SK-N-SH (cell line): Measurements from ENCODE around the gene PRRT1. TPM values are rescaled to one million over a fixed set of nuclear protein-coding genes. Genes with fewer than 3 reads are reported as not detected.

ENCODE experiments used
- CTCF ChIA-PET: fragments of 300-600, 350-600 bp; formaldehyde crosslinking; extraction: SDS; loops from one replicate; lab custom pipeline; 2021; lab: Yijun Ruan, JAX
- POLR2A ChIA-PET: fragments of 350-600 bp; sonication (Branson Sonifier 250); formaldehyde crosslinking; extraction: SDS; loops from one replicate; lab custom pipeline; 2020; ENCODE audit warnings: antibody characterized with exemption, inconsistent platforms; lab: Yijun Ruan, JAX
- DNase-seq: peaks from one replicate; pipeline ENCODE4 v3.0.0; 2012
- H2AFZ ChIP-seq: fragments of 200-600 bp; sonication (generic); 2 replicates; pipeline ENCODE4 v1.8.1; 2016; ENCODE audit warnings: antibody characterized with exemption, mild to moderate bottlenecking, low read depth
- H3F3A ChIP-seq: fragments of 200-600 bp; sonication (generic); replicated peaks from 2 replicates; pipeline ENCODE3; 2016; ENCODE audit warnings: antibody characterized with exemption, mild to moderate bottlenecking; ENCODE audit not compliant: insufficient read depth
- H3K27ac ChIP-seq, 2 experiments: fragments of 200-500 bp in 1 of 2; fragments of 200-600 bp in 1 of 2; sonication (Bioruptor generic) in 1 of 2; sonication (generic), shearing (Covaris generic) in 1 of 2; 2 replicates each; pipeline versions ENCODE4 v1.5.1 to v1.6.1; 2014 to 2016; ENCODE audit warnings: low read depth in 2 of 2, inconsistent platforms in 1 of 2, low read length in 1 of 2, mild to moderate bottlenecking in 1 of 2, mixed read lengths in 1 of 2
- H3K27me3 ChIP-seq: fragments of 200-600 bp; sonication (generic), shearing (Covaris generic); 2 replicates; pipeline ENCODE4 v1.6.1; 2016; ENCODE audit warnings: mixed run types; ENCODE audit not compliant: insufficient read depth
- H3K36me3 ChIP-seq, 2 experiments: fragments of 200-500 bp in 1 of 2; fragments of 200-600 bp in 1 of 2; sonication (Bioruptor generic) in 1 of 2; sonication (generic) in 1 of 2; replicated peaks in 1 of 2; 2 replicates each; pipeline versions ENCODE3 to v1.5.1; 2014 to 2016; ENCODE audit warnings: low read length in 1 of 2, mild to moderate bottlenecking in 1 of 2; ENCODE audit not compliant: insufficient read depth in 2 of 2, control insufficient read depth in 1 of 2
- H3K4me1 ChIP-seq, 2 experiments: fragments of 200-500 bp in 1 of 2; fragments of 200-600 bp in 1 of 2; sonication (Bioruptor generic) in 1 of 2; sonication (generic), shearing (Covaris generic) in 1 of 2; 2 replicates each; pipeline versions ENCODE4 v1.5.1 to v1.6.1; 2014 to 2016; ENCODE audit warnings: low read depth in 1 of 2, low read length in 1 of 2, mixed run types in 1 of 2; ENCODE audit not compliant: insufficient read depth in 2 of 2, control insufficient read depth in 1 of 2
- H3K4me2 ChIP-seq: fragments of 200-600 bp; sonication (generic), shearing (Covaris generic); 2 replicates; pipeline ENCODE4 v1.6.1; 2017; ENCODE audit warnings: mixed run types
- H3K4me3 ChIP-seq, 2 experiments: fragments of 200-500 bp in 1 of 2; fragments of 200-600 bp in 1 of 2; sonication (Bioruptor generic) in 1 of 2; sonication (generic), shearing (Covaris generic) in 1 of 2; 2 replicates each; pipeline versions ENCODE4 v1.5.1 to v1.8.1; 2014 to 2016; ENCODE audit warnings: low read depth in 2 of 2, inconsistent platforms in 1 of 2, low read length in 1 of 2, mild to moderate bottlenecking in 1 of 2, mixed read lengths in 1 of 2, moderate library complexity in 1 of 2
- H3K79me2 ChIP-seq: fragments of 200-600 bp; sonication (generic); 2 replicates; pipeline ENCODE4 v1.8.1; 2017; ENCODE audit warnings: mild to moderate bottlenecking; ENCODE audit not compliant: insufficient read depth
- H3K9ac ChIP-seq: fragments of 200-600 bp; sonication (generic); 2 replicates; pipeline ENCODE4 v1.6.1; 2017; ENCODE audit warnings: mixed run types
- H3K9me2 ChIP-seq: fragments of 200-600 bp; sonication (generic); 2 replicates; pipeline ENCODE4 v1.6.1; 2017; ENCODE audit warnings: mixed run types
- H3K9me3 ChIP-seq: fragments of 200-600 bp; sonication (generic); 2 replicates; pipeline ENCODE4 v1.6.1; 2017; ENCODE audit warnings: mixed run types, mild to moderate bottlenecking, moderate library complexity
- H4K20me1 ChIP-seq: fragments of 200-600 bp; sonication (generic); 2 replicates; pipeline ENCODE4 v1.6.1; 2017; ENCODE audit warnings: mild to moderate bottlenecking, mixed run types; ENCODE audit not compliant: insufficient read depth
- ELF1 ChIP-seq: IDR thresholded peaks from 2 replicates; pipeline ENCODE4 v1.4.0; 2012
- EP300 ChIP-seq, 2 experiments: IDR thresholded peaks; 2 replicates each; pipeline versions ENCODE4 v1.4.0 to v1.6.1; 2012; ENCODE audit warnings: borderline replicate concordance in 1 of 2, low read depth in 1 of 2, low read length in 1 of 2
- FOSL2 ChIP-seq: IDR thresholded peaks from 2 replicates; pipeline ENCODE4 v1.4.0; 2012; ENCODE audit warnings: low read depth, mild to moderate bottlenecking, moderate library complexity, borderline replicate concordance
- GATA2 ChIP-seq: sonication (generic); formaldehyde crosslinking; IDR thresholded peaks from 2 replicates; pipeline ENCODE4 v1.5.0; 2020; ENCODE audit warnings: mild to moderate bottlenecking, missing genetic modification reagents
- IRF3 ChIP-seq: fragments of 150-350 bp; IDR thresholded peaks from 2 replicates; pipeline ENCODE4 v1.6.1; 2016; ENCODE audit warnings: mild to moderate bottlenecking, low read depth, low read length
- MEF2A ChIP-seq: IDR thresholded peaks from 2 replicates; pipeline ENCODE4 v1.4.0; 2012; ENCODE audit warnings: low read depth, borderline replicate concordance
- NFIC ChIP-seq: IDR thresholded peaks from 2 replicates; pipeline ENCODE4 v1.4.0; 2012; ENCODE audit warnings: borderline replicate concordance
- POLR2AphosphoS5 ChIP-seq: IDR thresholded peaks from 2 replicates; pipeline ENCODE4 v1.6.1; 2012; ENCODE audit warnings: low read depth, low read length
- RAD21 ChIP-seq: IDR thresholded peaks from 2 replicates; pipeline ENCODE4 v1.6.1; 2012; ENCODE audit warnings: mild to moderate bottlenecking, low read length
- REST ChIP-seq: IDR thresholded peaks from 2 replicates; pipeline ENCODE4 v1.6.1; 2012; ENCODE audit warnings: mild to moderate bottlenecking, low read depth, low read length, moderate library complexity
- RXRA ChIP-seq: IDR thresholded peaks from 2 replicates; pipeline ENCODE4 v1.4.0; 2012; ENCODE audit warnings: low read depth, mild to moderate bottlenecking, borderline replicate concordance
- SMC3 ChIP-seq: IDR thresholded peaks from 2 replicates; pipeline ENCODE4 v1.6.1; 2012; ENCODE audit warnings: low read depth, low read length, improper control_type of control experiment
- TAF1 ChIP-seq: IDR thresholded peaks from 2 replicates; pipeline ENCODE4 v1.6.1; 2012; ENCODE audit warnings: low read depth, mild to moderate bottlenecking, low read length, moderate library complexity, borderline replicate concordance
- WGBS: methylation state at CpG from one replicate; pipeline ENCODE4 v1.1.6; 2017; ENCODE audit warnings: low lambda C conversion rate; 5-methylcytosine and 5-hydroxymethylcytosine counted together
- polyA plus RNA-seq, 3 experiments: library from polyadenylated mRNA; depleted of rRNA; stranded (reverse); fragments of >200 nt; gene quantifications; 2 replicates each; pipeline ENCODE4 v1.2.3, GENCODE V29; 2012
- TF ChIP-seq, protein P1 (sequence below): IDR thresholded peaks from 2 replicates; pipeline ENCODE4 v1.4.0; 2012; ENCODE audit warnings: low read depth
- TF ChIP-seq, protein P2 (sequence below): IDR thresholded peaks from 2 replicates; pipeline ENCODE4; 2012

The PRRT1 gene
- polyA plus RNA-seq, 1 of the 3 experiments (the other 2 are of a cell fraction): 1.5 TPM

- peak in 1 of 2 experiments; percentile 21; a peak in 1 of 4 replicates for TF ChIP-seq EP300 (IDR thresholded peaks at IDR 0.05; ENCODE audit: borderline replicate concordance in 1 of 2, low read depth in 1 of 2, low read length in 1 of 2)
- TF ChIP-seq TAF1: no peak
- TF ChIP-seq, protein P1, sequence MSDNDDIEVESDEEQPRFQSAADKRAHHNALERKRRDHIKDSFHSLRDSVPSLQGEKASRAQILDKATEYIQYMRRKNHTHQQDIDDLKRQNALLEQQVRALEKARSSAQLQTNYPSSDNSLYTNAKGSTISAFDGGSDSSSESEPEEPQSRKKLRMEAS: no peak
- TF ChIP-seq IRF3: no peak
- no peak for TF ChIP-seq GATA2 (CRISPR knock-in tag)
- TF ChIP-seq RAD21: no peak
- no peak for TF ChIP-seq SMC3
These were observed 38.5 kb upstream of the PRRT1 start, which contains the start of gene PBX2 (continued) for GRCh38 chr6:32190054-32190851.

DNA sequence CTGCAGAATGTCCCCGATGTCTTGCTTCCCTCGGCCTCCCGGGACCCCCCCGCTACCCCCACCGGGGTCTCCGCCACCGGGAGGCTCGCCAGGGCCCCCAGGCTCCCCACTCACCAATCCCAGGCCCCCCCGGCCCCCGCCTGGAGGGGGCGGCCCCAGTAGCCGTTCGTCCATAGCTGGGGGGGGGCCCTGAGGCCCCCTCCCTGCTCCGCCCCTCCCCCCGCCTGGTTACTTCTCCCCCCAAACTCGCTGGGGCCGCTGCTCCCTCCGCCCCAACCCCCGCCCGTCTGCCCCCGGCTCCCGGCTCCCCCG, 38.0 kb upstream of the PRRT1 start:
- H3K27ac ChIP-seq: peak overlapping the region; percentile 77 to 81
- H3K79me2 ChIP-seq: peaks cover 21% of the 10 kb centered on the region

More for the DNA sequence above, 38.0 kb upstream of the PRRT1 start:
- WGBS: 0% methylated on average over 5 of the region's 23 CpGs
- no peaks in the 10 kb centered on the region for H3K27me3 ChIP-seq
- peak overlapping the region; percentile 78 for H3K9ac ChIP-seq
- TF ChIP-seq FOSL2 (no peak), POLR2AphosphoS5 (no peak), MEF2A (no peak), REST (no peak), NFIC (no peak), ELF1 (no peak), RXRA (no peak)
- TF ChIP-seq, protein P2, sequence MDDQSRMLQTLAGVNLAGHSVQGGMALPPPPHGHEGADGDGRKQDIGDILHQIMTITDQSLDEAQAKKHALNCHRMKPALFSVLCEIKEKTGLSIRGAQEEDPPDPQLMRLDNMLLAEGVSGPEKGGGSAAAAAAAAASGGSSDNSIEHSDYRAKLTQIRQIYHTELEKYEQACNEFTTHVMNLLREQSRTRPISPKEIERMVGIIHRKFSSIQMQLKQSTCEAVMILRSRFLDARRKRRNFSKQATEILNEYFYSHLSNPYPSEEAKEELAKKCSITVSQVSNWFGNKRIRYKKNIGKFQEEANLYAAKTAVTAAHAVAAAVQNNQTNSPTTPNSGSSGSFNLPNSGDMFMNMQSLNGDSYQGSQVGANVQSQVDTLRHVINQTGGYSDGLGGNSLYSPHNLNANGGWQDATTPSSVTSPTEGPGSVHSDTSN: no peak
- TF ChIP-seq, all 33 proteins: peak for 0
- ChIA-PET CTCF (interaction anchor here (0.6 to 2.2 kb wide), 5 partner anchors 8 to 643 kb away, joined by 3 to 7 read pairs (median 3); partner anchors contain the start of genes ATP6V1G2 and EHMT2), POLR2A (interaction anchor here (3.1 kb wide), 1 partner anchor 12 kb away, joined by 22 read pairs; the partner anchor contains the start of gene RNF5)
- peaks cover 25% of the 10 kb centered on the region for H3F3A ChIP-seq
- no peaks in the 10 kb centered on the region for H3K9me2 ChIP-seq
- H2AFZ ChIP-seq: no peak overlapping the region
- H3K4me2 ChIP-seq: peak overlapping the region; percentile 92
- no peaks in the 10 kb centered on the region for H4K20me1 ChIP-seq
- peaks cover 8 to 17% of the 10 kb centered on the region in 2 experiments for H3K36me3 ChIP-seq
- H3K4me3 ChIP-seq: peak overlapping the region; percentile 60 to 81
- no peaks in the 10 kb centered on the region for H3K9me3 ChIP-seq
- DNase-seq: peak; percentile 58
- H3K4me1 ChIP-seq: peaks cover 0 to 21% of the 10 kb centered on the region in 2 experiments; a peak in 1 of 4 replicates
